H9 (cell line): ENCODE measurements around the gene PRLH. TPM values are rescaled to one million over a fixed set of nuclear protein-coding genes. Genes with fewer than 3 reads are reported as not detected.

Source experiments
- DNase-seq: peaks from one replicate; pipeline ENCODE4 v3.0.0-alpha.2; 2017
- H2AFZ ChIP-seq: one replicate; pipeline ENCODE4 v1.6.1; 2013; ENCODE audit warnings: mild to moderate bottlenecking, low read length, control low read depth, moderate library complexity
- H2AK5ac ChIP-seq: 2 replicates; pipeline ENCODE4 v1.6.1; 2013; ENCODE audit warnings: low read length, control low read depth, mixed read lengths; ENCODE audit not compliant: insufficient read length
- H2BK120ac ChIP-seq: one replicate; pipeline ENCODE4 v1.6.1; 2013; ENCODE audit warnings: low read depth, mild to moderate bottlenecking, low read length, control low read depth, inconsistent platforms; ENCODE audit not compliant: poor library complexity, severe bottlenecking
- H2BK12ac ChIP-seq: 2 replicates; pipeline ENCODE4 v1.6.1; 2013; ENCODE audit warnings: low read length, control low read depth, mixed read lengths, low read depth; ENCODE audit not compliant: insufficient read length
- H2BK15ac ChIP-seq: 2 replicates; pipeline ENCODE4 v1.6.1; 2013; ENCODE audit warnings: low read depth, low read length, control low read depth
- H2BK20ac ChIP-seq: one replicate; pipeline ENCODE4 v1.6.1; 2013; ENCODE audit warnings: low read depth, mild to moderate bottlenecking, low read length, control low read depth, inconsistent platforms; ENCODE audit not compliant: poor library complexity, severe bottlenecking
- H2BK5ac ChIP-seq: 2 replicates; pipeline ENCODE4 v1.6.1; 2013; ENCODE audit warnings: low read length, control low read depth, mixed read lengths; ENCODE audit not compliant: insufficient read length
- H3K14ac ChIP-seq: 2 replicates; pipeline ENCODE4 v1.6.1; 2013; ENCODE audit warnings: low read length, control low read depth; ENCODE audit not compliant: insufficient read depth
- H3K18ac ChIP-seq: 2 replicates; pipeline ENCODE4 v1.6.1; 2013; ENCODE audit warnings: low read depth, mild to moderate bottlenecking, mixed read lengths, low read length, control low read depth; ENCODE audit not compliant: insufficient read length
- H3K23ac ChIP-seq: 2 replicates; pipeline ENCODE4 v1.6.1; 2013; ENCODE audit warnings: low read length, control low read depth, mixed read lengths, low read depth; ENCODE audit not compliant: insufficient read length
- H3K23me2 ChIP-seq: 2 replicates; pipeline ENCODE4 v1.6.1; 2013; ENCODE audit warnings: low read depth, mild to moderate bottlenecking, mixed read lengths, low read length, control low read depth; ENCODE audit not compliant: insufficient read length, poor library complexity, severe bottlenecking
- H3K27ac ChIP-seq: 2 replicates; pipeline ENCODE4 v1.5.1; 2013; ENCODE audit warnings: low read length, control low read depth, mixed read lengths, low read depth; ENCODE audit not compliant: insufficient read length
- H3K27me3 ChIP-seq: 2 replicates; pipeline ENCODE4 v1.6.1; 2013; ENCODE audit warnings: low read length, control low read depth, inconsistent platforms; ENCODE audit not compliant: insufficient read depth
- H3K4ac ChIP-seq: 2 replicates; pipeline ENCODE4 v1.6.1; 2013; ENCODE audit warnings: low read depth, mild to moderate bottlenecking, control low read depth, inconsistent platforms, low read length, moderate library complexity
- H3K4me1 ChIP-seq: 2 replicates; pipeline ENCODE4 v1.6.1; 2013; ENCODE audit warnings: low read length, control low read depth, inconsistent platforms; ENCODE audit not compliant: insufficient read depth
- H3K4me2 ChIP-seq: 2 replicates; pipeline ENCODE4 v1.6.1; 2013; ENCODE audit warnings: low read length, control low read depth, mixed read lengths; ENCODE audit not compliant: insufficient read length, insufficient read depth
- H3K56ac ChIP-seq: 2 replicates; pipeline ENCODE4 v1.6.1; 2013; ENCODE audit warnings: low read depth, mild to moderate bottlenecking, mixed read lengths, low read length, control low read depth; ENCODE audit not compliant: insufficient read length
- H3K79me1 ChIP-seq: 2 replicates; pipeline ENCODE4 v1.6.1; 2013; ENCODE audit warnings: low read depth, mild to moderate bottlenecking, moderate library complexity, low read length, control low read depth, inconsistent platforms; ENCODE audit not compliant: insufficient read depth, poor library complexity, severe bottlenecking
- H3K79me2 ChIP-seq: 2 replicates; pipeline ENCODE4 v1.6.1; 2013; ENCODE audit warnings: low read length, control low read depth, inconsistent platforms; ENCODE audit not compliant: insufficient read depth
- H3K9ac ChIP-seq: 2 replicates; pipeline ENCODE4 v1.6.1; 2013; ENCODE audit warnings: low read length, control low read depth, mixed read lengths; ENCODE audit not compliant: insufficient read length; ENCODE audit errors: extremely low read depth
- H3K9me3 ChIP-seq: one replicate; pipeline ENCODE4 v1.6.1; 2013; ENCODE audit warnings: low read depth, low read length, inconsistent platforms; ENCODE audit not compliant: control insufficient read depth
- H3T11ph ChIP-seq: one replicate; pipeline ENCODE4 v1.6.1; 2013; ENCODE audit warnings: mild to moderate bottlenecking, low read length, control low read depth, inconsistent platforms
- H4K20me1 ChIP-seq: one replicate; pipeline ENCODE4 v1.6.1; 2013; ENCODE audit not compliant: control insufficient read depth, insufficient read length, insufficient read depth
- H4K5ac ChIP-seq: 2 replicates; pipeline ENCODE4 v1.6.1; 2013; ENCODE audit warnings: low read depth, mild to moderate bottlenecking, mixed read lengths, low read length, control low read depth; ENCODE audit not compliant: insufficient read length
- H4K8ac ChIP-seq: replicated peaks from 2 replicates; pipeline ENCODE4 v1.6.1; 2013; ENCODE audit warnings: low read length, control low read depth, mixed read lengths, low read depth; ENCODE audit not compliant: insufficient read length
- H4K91ac ChIP-seq: 2 replicates; pipeline ENCODE4 v1.6.1; 2013; ENCODE audit warnings: low read depth, mild to moderate bottlenecking, moderate library complexity, mixed read lengths, low read length, control low read depth; ENCODE audit not compliant: insufficient read length
- H3K27ac Mint-ChIP-seq, 3 experiments: 2 replicates in 2 of 3; 3 replicates in 1 of 3; pipeline ENCODE4 v1.8.0; 2020 to 2021; ENCODE audit warnings: mixed read lengths in 3 of 3, mild to moderate bottlenecking in 1 of 3, moderate library complexity in 1 of 3
- H3K27me3 Mint-ChIP-seq: 2 replicates; pipeline ENCODE4 v1.8.0; 2021; ENCODE audit warnings: low read depth, mild to moderate bottlenecking, moderate library complexity, mixed read lengths
- H3K36me3 Mint-ChIP-seq, 3 experiments: 2 replicates in 2 of 3; 3 replicates in 1 of 3; pipeline ENCODE4 v1.8.0; 2020 to 2021; ENCODE audit warnings: low read depth in 3 of 3, mixed read lengths in 3 of 3; ENCODE audit not compliant: insufficient read depth in 1 of 3
- H3K4me1 Mint-ChIP-seq, 2 experiments: 2 replicates each; pipeline ENCODE4 v1.8.0; 2020; ENCODE audit warnings: mixed read lengths in 2 of 2
- H3K4me3 Mint-ChIP-seq, 2 experiments: 2 replicates in 1 of 2; 3 replicates in 1 of 2; pipeline ENCODE4 v1.8.0; 2020 to 2021; ENCODE audit warnings: mild to moderate bottlenecking in 2 of 2, mixed read lengths in 2 of 2, moderate library complexity in 1 of 2
- H3K9me3 Mint-ChIP-seq, 2 experiments: 2 replicates in 1 of 2; 3 replicates in 1 of 2; pipeline ENCODE4 v1.8.0; 2020; ENCODE audit warnings: mild to moderate bottlenecking in 2 of 2, mixed read lengths in 2 of 2, moderate library complexity in 1 of 2
- CTCF ChIP-seq: fragments of 200-600 bp; sonication (generic); conservative IDR thresholded peaks from 3 replicates; pipeline ENCODE4 v1.8.0; 2021; ENCODE audit warnings: antibody characterized with exemption, mild to moderate bottlenecking
- WGBS: extraction: QIAGEN DNeasy Blood & Tissue Kit; methylation state at CpG from one replicate; pipeline ENCODE4 v1.1.7; 2013; ENCODE audit warnings: missing lambda C conversion rate, low lambda C conversion rate, mixed read lengths; ENCODE audit not compliant: insufficient read length; ENCODE audit errors: extremely low coverage; 5-methylcytosine and 5-hydroxymethylcytosine counted together
- total RNA-seq: library from RNA; stranded (reverse); gene quantifications from 2 replicates; pipeline ENCODE4 v1.2.1, GENCODE V29; 2021

Gene PRLH
- total RNA-seq, 1 experiment from 2014 or later: not detected

GRCh38 chr2:237524631-237525030 lies 41.7 kb upstream of the PRLH start:
- no CpG with 5 or more reads among the region's 6 CpGs for WGBS
- no peak for TF ChIP-seq CTCF

More at GRCh38 chr2:237524631-237525030, 41.7 kb upstream of the PRLH start:
- H3K14ac ChIP-seq: no peak overlapping the region
- H3K79me2 ChIP-seq: no peaks in the 10 kb centered on the region
- no peak overlapping the region for H3T11ph ChIP-seq
- H2BK120ac ChIP-seq: no peak overlapping the region
- no peaks in the 10 kb centered on the region for H3K9me3 ChIP-seq
- no peak overlapping the region for H4K91ac ChIP-seq
- no peaks in the 10 kb centered on the region for H3K27me3 ChIP-seq
- no peak overlapping the region for H4K5ac ChIP-seq
- H3K4ac ChIP-seq: no peak overlapping the region
- no peak overlapping the region for H2BK15ac ChIP-seq
- H3K18ac ChIP-seq: no peak overlapping the region
- no peak overlapping the region for H3K9ac ChIP-seq
- DNase-seq: no peak
- H2AFZ ChIP-seq: no peak overlapping the region
- no peak overlapping the region for H3K4me2 ChIP-seq
- H3K27ac Mint-ChIP-seq: no peak overlapping the region
- H3K27me3 Mint-ChIP-seq: no peaks in the 10 kb centered on the region; the same call in 1 of the 2 replicates
- H3K4me1 ChIP-seq: no peaks in the 10 kb centered on the region
- no peak overlapping the region for H2AK5ac ChIP-seq
- H2BK12ac ChIP-seq: no peak overlapping the region
- no peaks in the 10 kb centered on the region for H4K20me1 ChIP-seq
- H3K23ac ChIP-seq: no peak overlapping the region
- no peak overlapping the region for H2BK20ac ChIP-seq
- H3K27ac ChIP-seq: no peak overlapping the region
- no peak overlapping the region for H4K8ac ChIP-seq
- no peak overlapping the region for H3K56ac ChIP-seq
- H3K4me3 Mint-ChIP-seq: no peak overlapping the region
- H3K9me3 Mint-ChIP-seq: no peaks in the 10 kb centered on the region
- H3K23me2 ChIP-seq: no peaks in the 10 kb centered on the region
- no peaks in the 10 kb centered on the region for H3K79me1 ChIP-seq
- H2BK5ac ChIP-seq: no peak overlapping the region
- H3K4me1 Mint-ChIP-seq: no peaks in the 10 kb centered on the region
- no peaks in the 10 kb centered on the region; a peak in 2 of 7 replicates for H3K36me3 Mint-ChIP-seq
